ENCODE results near the gene CES1. TPM values are rescaled to one million over a fixed set of nuclear protein-coding genes. Genes with fewer than 3 reads are reported as not detected.
A peak's percentile ranks its signal among the peaks of the same experiment; 100 is the strongest.

The CES1 gene
- total RNA-seq, result 100 to 1,000 TPM in 1 of 3 donors, 10 to 100 TPM in 2; 13.9 to 128 (median 22.0) TPM

DNA sequence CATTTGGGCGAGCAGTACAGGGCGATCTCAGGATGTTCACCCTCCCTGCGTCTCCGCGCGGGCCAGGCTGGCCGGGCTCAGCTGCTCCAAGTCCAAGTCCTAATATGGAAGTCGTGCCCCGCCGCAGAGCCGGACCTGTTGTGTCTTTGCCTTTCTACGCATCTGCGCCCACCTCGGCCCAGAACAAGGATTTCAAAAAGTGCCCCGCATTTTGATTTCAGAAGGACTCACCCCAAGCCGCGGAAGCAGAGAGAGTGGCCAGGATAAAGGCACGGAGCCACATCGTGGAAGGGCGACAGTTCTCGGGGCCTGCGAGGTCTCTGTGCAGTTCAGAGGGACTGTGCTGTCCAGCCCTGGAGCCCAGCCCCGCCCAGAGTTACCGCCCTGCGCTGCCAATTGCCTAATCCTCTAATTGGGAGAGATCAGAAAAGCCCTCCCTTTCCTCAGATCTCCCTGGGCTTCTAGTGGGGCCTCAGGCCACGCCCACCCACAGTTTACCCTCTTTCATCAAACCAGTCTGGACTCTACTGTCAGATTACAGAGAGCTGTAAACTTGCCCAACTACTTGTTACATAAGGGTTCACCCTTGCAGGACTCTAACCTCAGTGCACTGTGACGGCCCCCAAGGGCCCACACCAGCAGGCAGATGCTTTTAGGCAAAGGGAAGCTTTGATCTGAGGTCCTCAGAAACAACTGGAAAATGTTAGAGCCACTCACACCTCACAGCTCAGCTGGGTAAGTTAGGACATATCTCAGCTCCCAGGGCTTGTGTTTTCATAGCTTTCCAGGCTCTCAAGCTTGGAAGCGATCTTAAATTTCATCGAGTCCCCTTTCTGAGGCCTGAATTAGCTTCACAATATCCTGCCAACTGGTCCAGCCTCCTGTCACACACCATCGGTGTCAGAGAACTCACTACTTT, at the start of gene CES1:
Gene CES1, minus strand, starts transcription at position 324 of the 919 bp plus-strand sequence. Its CDS starts 41 bp downstream, at position 283.
- DNase-seq (ENCODE audit: low spot score in 2 of 2), result peak in 1 of 2 donors; percentile 35
- H3K9me3 ChIP-seq, result no peaks in the 10 kb centered on the region
- intact Hi-C loops (cut with DNase I; ENCODE audit: low total_unique reads), result no loop called here
- TF ChIP-seq POLR2AphosphoS5 (IDR thresholded peaks at IDR 0.05), result no peak
- TF ChIP-seq POLR2A (IDR thresholded peaks at IDR 0.05), result no peak
- TF ChIP-seq CTCF (IDR thresholded peaks at IDR 0.05), result no peak
- no peaks in the 10 kb centered on the region for H3K36me3 ChIP-seq
- peak within 1 kb of the TSS in 1 of 3 donors; percentile 34 for H3K4me3 ChIP-seq
- no peak within 1 kb of the TSS for H3K27ac ChIP-seq
- H3K27me3 ChIP-seq, result peaks cover 0 to 4% of the 10 kb centered on the region in 2 donors
- no peaks in the 10 kb centered on the region for H3K4me1 ChIP-seq

- H3K4me3 ChIP-seq, result no peak overlapping the region
- peaks cover 0 to 8% of the 10 kb centered on the region in 2 donors for H3K27me3 ChIP-seq
- H3K27ac ChIP-seq, result no peak overlapping the region
- H3K9me3 ChIP-seq, result no peaks in the 10 kb centered on the region
- TF ChIP-seq POLR2A (IDR thresholded peaks at IDR 0.05) (no peak), CTCF (IDR thresholded peaks at IDR 0.05) (no peak), POLR2AphosphoS5 (IDR thresholded peaks at IDR 0.05) (no peak)
- no peaks in the 10 kb centered on the region for H3K4me1 ChIP-seq
- DNase-seq (ENCODE audit: low spot score in 2 of 2), result no peak
- no peaks in the 10 kb centered on the region for H3K36me3 ChIP-seq
- intact Hi-C loops (cut with DNase I; ENCODE audit: low total_unique reads), result no loop called here
Observed at GRCh38 chr16:55876854-55877253, 44.0 kb upstream of the CES1 start.

- Histone ChIP-seq H3K27ac (no peak within 1 kb of the TSS), H3K27me3 (peaks cover 0 to 8% of the 10 kb centered on the region in 2 donors), H3K4me1 (no peaks in the 10 kb centered on the region), H3K4me3 (no peak within 1 kb of the TSS), H3K36me3 (no peaks in the 10 kb centered on the region), H3K9me3 (no peaks in the 10 kb centered on the region)
- intact Hi-C loops (cut with DNase I; ENCODE audit: low total_unique reads), result no loop called here
- DNase-seq (ENCODE audit: low spot score in 2 of 2), result no peak
- TF ChIP-seq CTCF (IDR thresholded peaks at IDR 0.05), result no peak
Observed at GRCh38 chr16:55875273-55875672, 42.4 kb upstream of the CES1 start, which contains the start of gene CES5A. Gene CES5A, minus strand, starts transcription at chr16:55875373. Its CDS starts 152 bp downstream, at chr16:55875221.

DNA sequence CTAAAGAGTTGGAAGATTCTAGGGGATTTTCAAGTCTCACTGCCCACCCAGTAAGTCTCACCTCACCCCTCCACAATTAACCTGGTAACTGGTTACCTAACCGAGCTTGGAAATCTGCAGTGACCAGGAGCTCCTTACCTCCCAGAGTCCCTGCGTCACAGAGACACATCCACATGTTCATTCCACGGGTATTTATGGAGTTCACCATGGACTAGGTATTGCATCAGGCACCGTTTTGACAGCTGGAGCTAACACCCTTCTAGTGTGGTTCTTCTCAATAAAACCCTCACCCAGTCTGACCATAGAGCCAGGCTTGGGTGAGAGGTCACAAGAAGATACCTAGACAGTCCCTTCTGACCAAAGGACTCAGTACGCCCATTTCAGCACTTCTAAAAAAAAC, 40.2 kb upstream of the CES1 start:
- no peak for TF ChIP-seq POLR2A (IDR thresholded peaks at IDR 0.05)
- TF ChIP-seq CTCF (IDR thresholded peaks at IDR 0.05), result no peak
- TF ChIP-seq POLR2AphosphoS5 (IDR thresholded peaks at IDR 0.05), result no peak
- intact Hi-C loops (cut with DNase I; ENCODE audit: low total_unique reads), result no loop called here
- H3K27me3 ChIP-seq, result peaks cover 0 to 8% of the 10 kb centered on the region in 2 donors
- no peaks in the 10 kb centered on the region for H3K9me3 ChIP-seq
- no peak for DNase-seq (ENCODE audit: low spot score in 2 of 2)
- no peak overlapping the region for H3K4me3 ChIP-seq
- no peak overlapping the region for H3K27ac ChIP-seq
- H3K36me3 ChIP-seq, result no peaks in the 10 kb centered on the region
- H3K4me1 ChIP-seq, result no peaks in the 10 kb centered on the region

DNA sequence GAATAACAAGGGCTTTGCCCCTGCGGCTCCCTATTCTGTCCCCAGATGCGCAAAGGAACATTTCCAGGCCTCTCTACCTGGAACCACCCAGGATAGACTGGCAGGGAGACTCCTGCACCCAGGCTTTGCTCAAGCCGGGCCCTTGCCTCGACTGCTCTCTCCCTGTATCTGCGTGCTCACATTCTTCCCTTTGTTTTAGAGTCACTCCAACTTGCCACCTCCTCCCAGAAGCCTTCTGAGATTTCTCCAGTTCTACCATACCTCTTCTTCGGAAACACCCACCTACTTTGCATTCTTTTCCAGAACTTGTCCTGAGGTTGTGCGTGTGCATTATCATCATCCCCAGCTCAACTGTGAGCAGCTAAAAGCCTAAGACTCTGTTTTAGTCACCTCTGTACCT, 39.2 kb upstream of the CES1 start:
- Histone ChIP-seq H3K4me1 (no peaks in the 10 kb centered on the region), H3K36me3 (no peaks in the 10 kb centered on the region), H3K4me3 (no peak overlapping the region), H3K27me3 (peaks cover 0 to 8% of the 10 kb centered on the region in 2 donors), H3K27ac (no peak overlapping the region), H3K9me3 (no peaks in the 10 kb centered on the region)
- no peak for DNase-seq (ENCODE audit: low spot score in 2 of 2)
- TF ChIP-seq CTCF (IDR thresholded peaks at IDR 0.05), result no peak
- no peak for TF ChIP-seq POLR2A (IDR thresholded peaks at IDR 0.05)
- no peak for TF ChIP-seq POLR2AphosphoS5 (IDR thresholded peaks at IDR 0.05)
- intact Hi-C loops (cut with DNase I; ENCODE audit: low total_unique reads), result no loop called here
